GM23338 (cell line): Measurements from ENCODE around the gene ZNF664. TPM values are rescaled to one million over a fixed set of nuclear protein-coding genes. Genes with fewer than 3 reads are reported as not detected.

Experiments used
- ATAC-seq: fragments of 200-7000 bp; cut with Tn5 transposase; 3 replicates; pipeline ENCODE4 v1.9.1; 2020
- DNase-seq: peaks from one replicate; pipeline ENCODE4 v3.0.0-alpha.2; 2015; ENCODE audit warnings: low spot score
- H2AFZ ChIP-seq: fragments of 200-600 bp; sonication (generic); 2 replicates; pipeline ENCODE4 v1.8.0; 2016; ENCODE audit warnings: antibody characterized with exemption, mild to moderate bottlenecking, moderate library complexity
- H3F3A ChIP-seq: fragments of 200-600 bp; sonication (generic); replicated peaks from 2 replicates; pipeline ENCODE4 v1.8.0; 2017; ENCODE audit warnings: antibody characterized with exemption, mixed run types, low read depth
- H3K27ac ChIP-seq: fragments of 200-600 bp; sonication (generic); 2 replicates; pipeline ENCODE4 v1.6.1; 2016; ENCODE audit warnings: low read depth
- H3K27me3 ChIP-seq: fragments of 200-600 bp; sonication (generic); 2 replicates; pipeline ENCODE4 v1.8.0; 2016; ENCODE audit warnings: mild to moderate bottlenecking, mixed run types, moderate library complexity; ENCODE audit not compliant: insufficient read depth
- H3K36me3 ChIP-seq: fragments of 200-600 bp; sonication (generic); 2 replicates; pipeline ENCODE4 v1.8.0; 2016; ENCODE audit warnings: mild to moderate bottlenecking; ENCODE audit not compliant: insufficient read depth
- H3K4me1 ChIP-seq: fragments of 200-600 bp; sonication (generic); 2 replicates; pipeline ENCODE4 v1.8.0; 2016; ENCODE audit warnings: mild to moderate bottlenecking, moderate library complexity; ENCODE audit not compliant: insufficient read depth
- H3K4me2 ChIP-seq: fragments of 200-600 bp; sonication (generic); 2 replicates; pipeline ENCODE4 v1.7.1; 2017; ENCODE audit warnings: mixed run types
- H3K4me3 ChIP-seq: fragments of 200-600 bp; sonication (generic); 2 replicates; pipeline ENCODE4 v1.6.1; 2016; ENCODE audit warnings: mixed run types
- H3K79me2 ChIP-seq: fragments of 200-600 bp; sonication (generic); replicated peaks from 2 replicates; pipeline ENCODE4 v1.8.0; 2017; ENCODE audit warnings: mild to moderate bottlenecking; ENCODE audit not compliant: insufficient read depth
- H3K9me2 ChIP-seq: fragments of 200-600 bp; sonication (generic); 2 replicates; pipeline ENCODE4 v1.8.0; 2017; ENCODE audit not compliant: insufficient read depth
- H4K20me1 ChIP-seq: fragments of 200-600 bp; sonication (generic); replicated peaks from 2 replicates; pipeline ENCODE4 v1.8.0; 2017; ENCODE audit warnings: mild to moderate bottlenecking; ENCODE audit not compliant: insufficient read depth
- H3K27ac Mint-ChIP-seq: 2 replicates; pipeline ENCODE4 v1.8.0; 2020; ENCODE audit warnings: inconsistent platforms, mild to moderate bottlenecking, moderate library complexity, mixed read lengths
- H3K27me3 Mint-ChIP-seq: 3 replicates; pipeline ENCODE4 v1.8.0; 2022; ENCODE audit warnings: low read depth, mild to moderate bottlenecking, moderate library complexity, mixed read lengths, inconsistent platforms; ENCODE audit not compliant: insufficient read depth, poor library complexity
- H3K36me3 Mint-ChIP-seq: 3 replicates; pipeline ENCODE4 v1.8.0; 2021; ENCODE audit warnings: low read depth, mild to moderate bottlenecking, inconsistent platforms, moderate library complexity, mixed read lengths
- H3K4me1 Mint-ChIP-seq: 3 replicates; pipeline ENCODE4 v1.8.0; 2020; ENCODE audit warnings: mild to moderate bottlenecking, inconsistent platforms, mixed read lengths
- H3K4me3 Mint-ChIP-seq: 3 replicates; pipeline ENCODE4 v1.8.0; 2021; ENCODE audit warnings: moderate library complexity, mild to moderate bottlenecking, inconsistent platforms, mixed read lengths
- H3K9me3 Mint-ChIP-seq: 3 replicates; pipeline ENCODE4 v1.8.0; 2020; ENCODE audit warnings: moderate library complexity, mild to moderate bottlenecking, inconsistent platforms, mixed read lengths
- CREB1 ChIP-seq: fragments of 250-450 bp; sonication (Bioruptor Pico); IDR thresholded peaks from 2 replicates; pipeline ENCODE4 v1.5.0; 2020; ENCODE audit warnings: low read depth, mild to moderate bottlenecking, moderate library complexity
- EZH2 ChIP-seq: fragments of 200-600 bp; sonication (generic); IDR thresholded peaks from one replicate; pipeline ENCODE4 v1.8.0; 2017; ENCODE audit warnings: antibody characterized with exemption, mild to moderate bottlenecking, low read depth; ENCODE audit not compliant: unreplicated experiment
- EZH2phosphoT487 ChIP-seq: fragments of 200-600 bp; sonication (generic); IDR thresholded peaks from one replicate; pipeline ENCODE4 v1.8.1; 2018; ENCODE audit warnings: antibody characterized with exemption; ENCODE audit not compliant: unreplicated experiment
- JUNB ChIP-seq: IDR thresholded peaks from one replicate; pipeline ENCODE4 v1.6.1; 2016; ENCODE audit warnings: antibody characterized with exemption; ENCODE audit not compliant: unreplicated experiment
- NANOG ChIP-seq: IDR thresholded peaks from 2 replicates; pipeline ENCODE4 v1.6.1; 2016; ENCODE audit warnings: antibody characterized with exemption, borderline replicate concordance
- STAT1 ChIP-seq: IDR thresholded peaks from one replicate; pipeline ENCODE4 v1.6.1; 2016; ENCODE audit warnings: antibody characterized with exemption; ENCODE audit not compliant: unreplicated experiment
- ZNF114 ChIP-seq: fragments of 250-450 bp; sonication (Bioruptor Pico); IDR thresholded peaks from 2 replicates; pipeline ENCODE4 v1.5.0; 2020; ENCODE audit warnings: mild to moderate bottlenecking, moderate library complexity
- ZNF331 ChIP-seq: fragments of 250-450 bp; sonication (Bioruptor Pico); IDR thresholded peaks from 2 replicates; pipeline ENCODE4 v1.5.0; 2020; ENCODE audit warnings: low read depth, mild to moderate bottlenecking, moderate library complexity
- polyA plus RNA-seq: library from polyadenylated mRNA; unstranded; fragments of >200 nt; fragmentation: Nextera tagmentation; extraction: Ambion mirVana; gene quantifications from 2 replicates; pipeline ENCODE4 v1.2.1, GENCODE V29; 2016
- total RNA-seq: library from RNA; depleted of rRNA; stranded (reverse); fragments of >200 nt; shearing (Covaris generic); gene quantifications from 2 replicates; pipeline ENCODE4 v1.2.3, GENCODE V29; 2014
- TF ChIP-seq, protein P1 (sequence below): IDR thresholded peaks from 2 replicates; pipeline ENCODE4 v1.6.1; 2016; ENCODE audit warnings: antibody characterized with exemption
- TF ChIP-seq, protein P2 (sequence below): IDR thresholded peaks from one replicate; pipeline ENCODE4 v1.6.1; 2018; ENCODE audit warnings: antibody characterized with exemption; ENCODE audit not compliant: unreplicated experiment
- TF ChIP-seq, protein P3 (sequence below), 2 experiments: fragments of 200-600 bp in 1 of 2; sonication (generic) in 1 of 2; conservative IDR thresholded peaks; 2 replicates each; pipeline versions ENCODE4 v1.5.1 to v1.6.1; 2016 to 2017; ENCODE audit warnings: antibody characterized with exemption in 2 of 2, low read depth in 2 of 2, mild to moderate bottlenecking in 2 of 2, moderate library complexity in 1 of 2

Gene ZNF664
- total and polyA plus RNA-seq, 2 experiments from 2014 or later, result 8.1 to 35.2 TPM

DNA sequence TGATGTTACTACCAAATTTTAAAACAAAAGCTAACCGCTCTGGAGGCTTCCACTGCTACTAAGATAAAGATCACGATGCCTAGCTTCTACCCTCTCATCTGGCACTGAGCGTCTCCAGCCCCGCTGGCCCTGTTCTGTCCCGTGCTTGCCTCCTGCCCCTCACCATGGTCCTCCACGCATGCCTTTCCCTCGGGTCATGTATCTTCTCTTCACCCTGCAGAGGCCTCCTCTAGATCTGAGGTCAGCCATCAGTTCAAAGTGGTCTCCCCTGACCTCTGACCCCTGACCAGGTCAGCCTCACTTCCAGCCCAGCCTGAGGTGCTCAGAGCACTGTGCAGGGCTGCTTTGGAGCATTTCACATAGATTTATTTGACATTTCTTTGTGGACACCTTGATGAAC is 28.3 kb downstream of the ZNF664 start:
- DNase-seq (no peak), ATAC-seq (no peak)
- Histone ChIP-seq H3F3A (no peaks in the 10 kb centered on the region), H3K4me2 (no peak overlapping the region), H3K4me1 (peaks cover 6% of the 10 kb centered on the region), H4K20me1 (peaks cover 7% of the 10 kb centered on the region; the same call in 1 of the 2 replicates), H3K36me3 (no peaks in the 10 kb centered on the region; the same call in 1 of the 2 replicates), H3K9me2 (no peaks in the 10 kb centered on the region), H3K27me3 (no peaks in the 10 kb centered on the region), H2AFZ (no peak overlapping the region), H3K79me2 (no peaks in the 10 kb centered on the region), H3K4me3 (no peak overlapping the region), H3K27ac (no peak overlapping the region)
- H3K27me3 Mint-ChIP-seq, result peaks cover 3% of the 10 kb centered on the region
- H3K4me1 Mint-ChIP-seq, result peaks cover 7% of the 10 kb centered on the region
- H3K9me3 Mint-ChIP-seq, result no peaks in the 10 kb centered on the region
- H3K27ac Mint-ChIP-seq, result no peak overlapping the region
- TF ChIP-seq EZH2, result no peak
- TF ChIP-seq ZNF331 (CRISPR knock-in tag), result no peak
- no peak for TF ChIP-seq ZNF114 (CRISPR knock-in tag)
- TF ChIP-seq, protein P1, sequence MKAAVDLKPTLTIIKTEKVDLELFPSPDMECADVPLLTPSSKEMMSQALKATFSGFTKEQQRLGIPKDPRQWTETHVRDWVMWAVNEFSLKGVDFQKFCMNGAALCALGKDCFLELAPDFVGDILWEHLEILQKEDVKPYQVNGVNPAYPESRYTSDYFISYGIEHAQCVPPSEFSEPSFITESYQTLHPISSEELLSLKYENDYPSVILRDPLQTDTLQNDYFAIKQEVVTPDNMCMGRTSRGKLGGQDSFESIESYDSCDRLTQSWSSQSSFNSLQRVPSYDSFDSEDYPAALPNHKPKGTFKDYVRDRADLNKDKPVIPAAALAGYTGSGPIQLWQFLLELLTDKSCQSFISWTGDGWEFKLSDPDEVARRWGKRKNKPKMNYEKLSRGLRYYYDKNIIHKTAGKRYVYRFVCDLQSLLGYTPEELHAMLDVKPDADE, result no peak
- TF ChIP-seq, protein P2, sequence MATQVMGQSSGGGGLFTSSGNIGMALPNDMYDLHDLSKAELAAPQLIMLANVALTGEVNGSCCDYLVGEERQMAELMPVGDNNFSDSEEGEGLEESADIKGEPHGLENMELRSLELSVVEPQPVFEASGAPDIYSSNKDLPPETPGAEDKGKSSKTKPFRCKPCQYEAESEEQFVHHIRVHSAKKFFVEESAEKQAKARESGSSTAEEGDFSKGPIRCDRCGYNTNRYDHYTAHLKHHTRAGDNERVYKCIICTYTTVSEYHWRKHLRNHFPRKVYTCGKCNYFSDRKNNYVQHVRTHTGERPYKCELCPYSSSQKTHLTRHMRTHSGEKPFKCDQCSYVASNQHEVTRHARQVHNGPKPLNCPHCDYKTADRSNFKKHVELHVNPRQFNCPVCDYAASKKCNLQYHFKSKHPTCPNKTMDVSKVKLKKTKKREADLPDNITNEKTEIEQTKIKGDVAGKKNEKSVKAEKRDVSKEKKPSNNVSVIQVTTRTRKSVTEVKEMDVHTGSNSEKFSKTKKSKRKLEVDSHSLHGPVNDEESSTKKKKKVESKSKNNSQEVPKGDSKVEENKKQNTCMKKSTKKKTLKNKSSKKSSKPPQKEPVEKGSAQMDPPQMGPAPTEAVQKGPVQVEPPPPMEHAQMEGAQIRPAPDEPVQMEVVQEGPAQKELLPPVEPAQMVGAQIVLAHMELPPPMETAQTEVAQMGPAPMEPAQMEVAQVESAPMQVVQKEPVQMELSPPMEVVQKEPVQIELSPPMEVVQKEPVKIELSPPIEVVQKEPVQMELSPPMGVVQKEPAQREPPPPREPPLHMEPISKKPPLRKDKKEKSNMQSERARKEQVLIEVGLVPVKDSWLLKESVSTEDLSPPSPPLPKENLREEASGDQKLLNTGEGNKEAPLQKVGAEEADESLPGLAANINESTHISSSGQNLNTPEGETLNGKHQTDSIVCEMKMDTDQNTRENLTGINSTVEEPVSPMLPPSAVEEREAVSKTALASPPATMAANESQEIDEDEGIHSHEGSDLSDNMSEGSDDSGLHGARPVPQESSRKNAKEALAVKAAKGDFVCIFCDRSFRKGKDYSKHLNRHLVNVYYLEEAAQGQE, result no peak
- TF ChIP-seq, protein P3, sequence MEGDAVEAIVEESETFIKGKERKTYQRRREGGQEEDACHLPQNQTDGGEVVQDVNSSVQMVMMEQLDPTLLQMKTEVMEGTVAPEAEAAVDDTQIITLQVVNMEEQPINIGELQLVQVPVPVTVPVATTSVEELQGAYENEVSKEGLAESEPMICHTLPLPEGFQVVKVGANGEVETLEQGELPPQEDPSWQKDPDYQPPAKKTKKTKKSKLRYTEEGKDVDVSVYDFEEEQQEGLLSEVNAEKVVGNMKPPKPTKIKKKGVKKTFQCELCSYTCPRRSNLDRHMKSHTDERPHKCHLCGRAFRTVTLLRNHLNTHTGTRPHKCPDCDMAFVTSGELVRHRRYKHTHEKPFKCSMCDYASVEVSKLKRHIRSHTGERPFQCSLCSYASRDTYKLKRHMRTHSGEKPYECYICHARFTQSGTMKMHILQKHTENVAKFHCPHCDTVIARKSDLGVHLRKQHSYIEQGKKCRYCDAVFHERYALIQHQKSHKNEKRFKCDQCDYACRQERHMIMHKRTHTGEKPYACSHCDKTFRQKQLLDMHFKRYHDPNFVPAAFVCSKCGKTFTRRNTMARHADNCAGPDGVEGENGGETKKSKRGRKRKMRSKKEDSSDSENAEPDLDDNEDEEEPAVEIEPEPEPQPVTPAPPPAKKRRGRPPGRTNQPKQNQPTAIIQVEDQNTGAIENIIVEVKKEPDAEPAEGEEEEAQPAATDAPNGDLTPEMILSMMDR (conservative IDR thresholded peaks at IDR 0.05; ENCODE audit: low read depth in 2 of 2), result no peak
- no peak for TF ChIP-seq NANOG
- H3K4me3 Mint-ChIP-seq, result no peak overlapping the region
- H3K36me3 Mint-ChIP-seq, result peaks cover 4% of the 10 kb centered on the region; the same call in 2 of the 3 replicates

DNA sequence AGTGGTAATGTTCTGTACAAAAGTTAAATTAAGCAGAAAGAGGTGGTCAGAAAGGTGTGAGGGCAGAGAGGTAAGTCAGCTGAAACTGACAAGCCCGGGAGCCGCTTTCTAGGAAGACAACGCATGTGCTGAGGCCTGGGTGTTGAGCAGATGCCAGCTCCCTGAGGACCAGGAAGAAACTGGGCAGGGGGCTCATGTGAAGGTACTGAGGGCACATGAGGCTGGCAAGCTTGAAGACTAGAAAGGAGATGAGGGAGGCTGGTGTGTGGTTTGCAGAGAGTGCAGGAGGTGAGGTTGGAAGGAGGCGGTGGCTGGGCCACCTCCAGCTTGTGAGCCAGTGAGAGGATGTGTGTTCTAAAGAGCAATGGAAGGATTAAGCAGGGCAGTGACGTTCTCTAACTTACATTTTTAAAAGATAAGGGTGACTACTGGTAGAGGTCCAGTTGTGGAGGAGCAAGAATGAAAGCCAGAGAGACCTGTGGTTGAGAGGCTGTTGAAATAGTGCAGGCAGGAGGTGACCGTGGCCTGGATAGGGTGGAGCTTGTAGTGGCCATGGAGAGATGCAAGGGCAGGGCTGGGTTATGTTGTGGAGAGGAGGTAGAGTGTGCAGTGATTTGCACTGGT is 29.1 kb downstream of the ZNF664 start:
- H3F3A ChIP-seq, result no peaks in the 10 kb centered on the region
- no peaks in the 10 kb centered on the region for H3K9me3 Mint-ChIP-seq
- no peak for ATAC-seq
- H3K36me3 ChIP-seq, result no peaks in the 10 kb centered on the region; the same call in 1 of the 2 replicates
- no peaks in the 10 kb centered on the region for H3K27me3 ChIP-seq
- H4K20me1 ChIP-seq, result peaks cover 15% of the 10 kb centered on the region; the same call in 1 of the 2 replicates
- no peaks in the 10 kb centered on the region for H3K79me2 ChIP-seq
- no peak overlapping the region for H3K4me2 ChIP-seq
- H3K4me1 ChIP-seq, result no peaks in the 10 kb centered on the region
- no peak overlapping the region for H3K4me3 ChIP-seq
- no peak overlapping the region for H3K27ac ChIP-seq
- no peak for DNase-seq
- H3K27ac Mint-ChIP-seq, result no peak overlapping the region
- H3K9me2 ChIP-seq, result no peaks in the 10 kb centered on the region
- H3K4me1 Mint-ChIP-seq, result peaks cover 8% of the 10 kb centered on the region
- peaks cover 3% of the 10 kb centered on the region for H3K27me3 Mint-ChIP-seq
- H2AFZ ChIP-seq, result no peak overlapping the region
- H3K4me3 Mint-ChIP-seq, result no peak overlapping the region
- H3K36me3 Mint-ChIP-seq, result peaks cover 4% of the 10 kb centered on the region; the same call in 2 of the 3 replicates
- TF ChIP-seq JUNB (no peak), CREB1 (CRISPR knock-in tag) (no peak), ZNF331 (CRISPR knock-in tag) (no peak), EZH2phosphoT487 (no peak), ZNF114 (CRISPR knock-in tag) (no peak), STAT1 (no peak)
- TF ChIP-seq, protein P2, result no peak
- TF ChIP-seq, protein P3 (conservative IDR thresholded peaks at IDR 0.05; ENCODE audit: low read depth in 2 of 2), result no peak
